Spinal cord (tissue), 10 donors: ENCODE measurements around the gene EML4. TPM values are rescaled to one million over a fixed set of nuclear protein-coding genes. Genes with fewer than 3 reads are reported as not detected.

Source experiments
- DNase-seq, 6 donors: peaks; one replicate each; pipeline versions ENCODE4 v3.0.0 to v3.0.0-alpha.2; 2013 to 2015; ENCODE audit warnings: low spot score in 6 of 6, low read depth in 4 of 6
- H3K27ac ChIP-seq: one replicate; pipeline ENCODE4 v1.5.1; 2013; ENCODE audit warnings: low read depth, low read length, control low read depth
- H3K27me3 ChIP-seq: one replicate; pipeline ENCODE4 v1.6.1; 2013; ENCODE audit warnings: low read length; ENCODE audit not compliant: control insufficient read depth, insufficient read depth
- H3K36me3 ChIP-seq: one replicate; pipeline ENCODE4 v1.6.1; 2013; ENCODE audit warnings: low read length; ENCODE audit not compliant: control insufficient read depth, insufficient read depth
- H3K4me1 ChIP-seq: one replicate; pipeline ENCODE4 v1.6.1; 2013; ENCODE audit warnings: low read length; ENCODE audit not compliant: control insufficient read depth, insufficient read depth
- H3K4me3 ChIP-seq: one replicate; pipeline ENCODE4 v1.5.1; 2013; ENCODE audit warnings: low read depth, low read length, control low read depth
- H3K9me3 ChIP-seq: one replicate; pipeline ENCODE4 v1.6.1; 2013; ENCODE audit warnings: low read length; ENCODE audit not compliant: control insufficient read depth, insufficient read depth
- WGBS: methylation state at CpG from one replicate; pipeline ENCODE4 v1.1.5; 2013; ENCODE audit warnings: missing lambda C conversion rate; ENCODE audit not compliant: insufficient coverage; 5-methylcytosine and 5-hydroxymethylcytosine counted together
- polyA plus RNA-seq, 2 donors: library from polyadenylated mRNA; unstranded; fragments of 120-200 nt; gene quantifications; one replicate each; pipeline ENCODE4 v1.2.1, GENCODE V29; 2013; ENCODE audit not compliant: insufficient read length in 2 of 2
- total RNA-seq, 2 donors: library from RNA; depleted of rRNA in 1 of 2; stranded (reverse); fragments of 120-200 nt in 1 of 2; fragments of >200 nt in 1 of 2; gene quantifications; one replicate each; pipeline versions ENCODE4 v1.2.3 to v1.2.4, GENCODE V29; 2013 to 2014
- donor health status: healthy.

Gene EML4
- total and polyA plus RNA-seq, 4 donors, result 31.6 to 68.8 (median 44.9) TPM

DNA sequence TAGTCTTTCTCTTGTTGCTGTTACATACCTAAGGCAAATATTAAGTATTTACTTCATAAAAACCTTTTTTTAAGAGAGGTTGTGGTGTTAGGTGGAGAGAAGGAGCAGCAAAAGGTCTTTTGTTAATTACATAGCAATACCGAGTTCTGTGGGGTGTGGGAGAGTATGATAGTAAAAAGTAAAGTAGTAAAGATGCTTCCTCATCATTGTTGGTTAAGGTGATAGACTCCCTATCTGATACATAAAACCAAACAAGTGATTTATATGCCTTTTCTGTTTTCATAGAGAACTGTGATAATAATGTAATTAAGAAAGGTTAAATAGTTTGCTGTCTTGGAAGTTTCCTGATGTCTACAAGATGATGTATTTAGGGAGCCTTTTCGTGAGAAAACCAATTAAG, 75.4 kb downstream of the EML4 start:
- Histone ChIP-seq H3K27ac (no peak overlapping the region), H3K4me1 (no peaks in the 10 kb centered on the region), H3K4me3 (no peak overlapping the region), H3K9me3 (no peaks in the 10 kb centered on the region), H3K36me3 (no peaks in the 10 kb centered on the region), H3K27me3 (no peaks in the 10 kb centered on the region)
- WGBS, result no CpG with 5 or more reads among the region's 2 CpGs
- DNase-seq, result no peak

DNA sequence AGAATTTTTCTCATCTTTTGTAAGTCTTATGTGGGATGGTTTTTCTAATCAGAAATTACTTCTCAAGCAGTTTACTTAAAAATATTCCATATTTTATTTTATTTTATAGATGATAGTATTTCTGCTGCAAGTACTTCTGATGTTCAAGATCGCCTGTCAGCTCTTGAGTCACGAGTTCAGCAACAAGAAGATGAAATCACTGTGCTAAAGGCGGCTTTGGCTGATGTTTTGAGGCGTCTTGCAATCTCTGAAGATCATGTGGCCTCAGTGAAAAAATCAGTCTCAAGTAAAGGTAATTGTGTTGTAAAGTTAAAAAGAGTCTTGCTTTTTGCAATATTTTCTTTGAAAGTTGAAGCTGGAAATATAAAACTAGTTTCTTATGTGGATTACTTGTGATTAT, 76.2 kb downstream of the EML4 start:
- Histone ChIP-seq H3K27me3 (no peaks in the 10 kb centered on the region), H3K4me3 (no peak overlapping the region), H3K9me3 (no peaks in the 10 kb centered on the region), H3K36me3 (no peaks in the 10 kb centered on the region), H3K4me1 (no peaks in the 10 kb centered on the region), H3K27ac (no peak overlapping the region)
- DNase-seq, result no peak
- 95% methylated on average over 4 of the region's 4 CpGs for WGBS

DNA sequence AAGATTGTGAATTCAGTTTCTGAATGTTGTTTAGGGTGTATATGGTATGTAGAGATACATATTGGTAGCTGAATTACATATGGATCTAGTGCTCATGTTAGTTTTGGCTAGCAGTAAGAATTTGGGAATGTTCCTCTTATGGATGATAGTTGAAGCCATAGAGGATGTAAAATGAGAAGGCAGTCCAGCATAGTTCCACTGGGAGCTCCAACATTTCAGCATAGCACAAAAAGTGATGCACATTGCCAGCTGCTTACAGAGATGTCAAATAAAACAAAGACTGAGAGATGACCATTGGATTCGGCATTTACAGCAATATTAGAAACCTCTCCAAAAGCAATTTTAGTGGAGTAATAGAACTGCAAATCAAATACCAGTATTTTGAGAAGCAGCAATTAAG, 77.4 kb downstream of the EML4 start:
- Histone ChIP-seq H3K27ac (no peak overlapping the region), H3K9me3 (no peaks in the 10 kb centered on the region), H3K36me3 (no peaks in the 10 kb centered on the region), H3K27me3 (no peaks in the 10 kb centered on the region), H3K4me3 (no peak overlapping the region), H3K4me1 (no peaks in the 10 kb centered on the region)
- no CpG with 5 or more reads among the region's 1 CpG for WGBS
- DNase-seq, result no peak

DNA sequence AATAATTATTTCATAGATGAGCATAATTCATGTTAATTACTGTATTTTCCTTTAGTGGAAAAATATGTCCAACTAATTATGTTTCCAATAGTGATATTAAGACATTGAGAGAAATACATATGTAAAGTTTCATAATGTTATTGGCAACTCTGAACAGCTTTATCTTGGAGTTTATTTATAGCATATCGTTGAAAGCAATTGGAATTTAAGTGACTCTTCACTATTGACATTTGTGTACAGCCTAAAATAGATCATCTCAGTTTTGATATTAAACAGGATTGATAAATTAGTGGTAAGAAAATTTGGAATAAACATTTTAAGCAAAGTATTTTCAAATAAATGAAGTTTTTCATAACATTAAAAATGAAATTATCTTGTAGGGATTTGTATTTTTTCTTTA, 79.7 kb downstream of the EML4 start:
- Histone ChIP-seq H3K4me3 (no peak overlapping the region), H3K27ac (no peak overlapping the region), H3K9me3 (no peaks in the 10 kb centered on the region), H3K27me3 (no peaks in the 10 kb centered on the region), H3K36me3 (no peaks in the 10 kb centered on the region), H3K4me1 (no peaks in the 10 kb centered on the region)
- no CpG with 5 or more reads among the region's 1 CpG for WGBS
- no peak for DNase-seq

DNA sequence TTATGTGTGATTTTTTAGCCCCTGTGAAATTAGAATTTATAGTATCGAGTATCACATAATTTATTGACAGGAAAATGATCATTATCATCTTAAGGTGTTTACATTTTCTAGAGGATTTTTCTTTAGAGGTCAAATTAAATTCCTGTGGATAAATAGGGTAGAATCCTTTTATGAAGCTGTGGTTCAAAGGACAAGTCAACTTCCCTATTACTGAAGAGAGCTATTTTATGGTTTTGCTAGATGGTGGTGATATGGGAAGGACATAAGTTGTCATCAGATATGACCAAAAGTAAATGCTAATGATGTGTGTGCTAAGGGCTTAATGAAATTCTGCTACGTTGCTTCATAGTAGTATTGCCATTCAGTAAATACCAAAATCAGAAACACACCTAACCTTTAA, 80.1 kb downstream of the EML4 start:
- Histone ChIP-seq H3K27ac (no peak overlapping the region), H3K36me3 (no peaks in the 10 kb centered on the region), H3K4me1 (no peaks in the 10 kb centered on the region), H3K27me3 (no peaks in the 10 kb centered on the region), H3K4me3 (no peak overlapping the region), H3K9me3 (no peaks in the 10 kb centered on the region)
- no CpG with 5 or more reads among the region's 2 CpGs for whole genome bisulfite sequencing
- DNase-seq, result no peak

DNA sequence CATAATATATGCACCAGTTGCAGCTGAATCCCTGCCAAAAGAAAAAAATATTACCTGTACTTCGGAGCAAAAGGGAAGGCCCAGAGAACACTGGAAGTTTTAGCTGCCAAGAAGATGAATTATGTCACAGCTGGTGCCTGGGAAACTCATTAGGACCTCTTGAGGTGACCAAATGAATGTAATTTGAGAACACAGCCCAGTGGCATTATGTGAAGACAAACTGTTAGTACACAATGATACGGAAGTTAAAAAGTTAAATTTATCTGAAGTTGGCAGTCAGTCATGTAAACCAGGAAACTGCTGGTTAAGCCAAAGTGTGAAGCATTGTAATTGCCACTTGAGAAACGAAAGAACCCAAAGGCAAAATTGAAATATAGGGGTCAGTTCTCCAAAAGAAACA, 80.7 kb downstream of the EML4 start:
- no peaks in the 10 kb centered on the region for H3K4me1 ChIP-seq
- no peaks in the 10 kb centered on the region for H3K36me3 ChIP-seq
- no peak overlapping the region for H3K27ac ChIP-seq
- no peak overlapping the region for H3K4me3 ChIP-seq
- WGBS, result 9% methylated on average over 3 of the region's 3 CpGs
- H3K27me3 ChIP-seq, result no peaks in the 10 kb centered on the region
- DNase-seq, result peak in 2 of 6 donors; percentile 9 to 45
- no peaks in the 10 kb centered on the region for H3K9me3 ChIP-seq

DNA sequence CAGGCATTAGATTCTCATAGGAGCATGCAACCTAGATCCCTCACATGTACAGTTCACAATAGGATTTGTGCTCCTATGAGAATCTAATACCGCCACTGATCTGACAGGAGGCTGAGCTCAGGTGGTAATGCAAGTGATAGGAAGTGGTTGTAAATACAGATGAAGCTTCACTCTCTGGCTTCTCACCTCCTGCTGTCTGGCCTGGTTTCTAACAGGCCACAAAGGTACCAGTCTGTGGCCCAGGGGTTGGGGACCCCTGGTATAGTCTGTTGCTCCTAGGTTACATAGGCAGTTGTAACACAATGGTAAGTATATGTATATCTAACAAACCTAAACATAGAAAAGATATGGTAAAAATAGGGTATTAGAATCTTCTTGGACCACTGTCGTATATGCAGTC, 81.8 kb downstream of the EML4 start:
- Histone ChIP-seq H3K4me3 (no peak overlapping the region), H3K4me1 (no peaks in the 10 kb centered on the region), H3K36me3 (no peaks in the 10 kb centered on the region), H3K27ac (no peak overlapping the region), H3K27me3 (no peaks in the 10 kb centered on the region), H3K9me3 (no peaks in the 10 kb centered on the region)
- WGBS, result no CpG with 5 or more reads among the region's 2 CpGs
- DNase-seq, result no peak

DNA sequence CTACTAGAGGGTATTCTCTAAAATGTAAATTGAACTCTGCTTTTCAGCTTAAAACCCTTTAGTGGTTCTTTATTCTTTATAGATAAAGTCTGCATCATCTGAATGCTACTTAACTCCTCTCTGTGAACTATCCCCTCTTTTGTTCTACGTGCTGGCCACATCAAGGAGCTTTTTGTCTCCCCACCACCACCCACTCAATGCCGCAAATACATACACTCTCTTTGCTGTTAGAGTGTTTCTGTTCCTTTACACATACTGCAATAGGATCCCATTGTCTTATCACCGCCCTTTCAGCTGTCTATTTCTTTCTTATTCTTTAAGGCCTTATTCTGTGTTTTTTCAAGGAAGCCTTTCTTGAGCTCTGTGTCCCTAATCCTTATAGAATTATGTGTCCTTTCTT, 83.3 kb downstream of the EML4 start:
- DNase-seq, result peak in 1 of 6 donors; percentile 8
- Histone ChIP-seq H3K27ac (no peak overlapping the region), H3K4me1 (no peaks in the 10 kb centered on the region), H3K9me3 (no peaks in the 10 kb centered on the region), H3K27me3 (no peaks in the 10 kb centered on the region), H3K4me3 (no peak overlapping the region), H3K36me3 (no peaks in the 10 kb centered on the region)
- WGBS, result 30% methylated on average over 2 of the region's 3 CpGs

DNA sequence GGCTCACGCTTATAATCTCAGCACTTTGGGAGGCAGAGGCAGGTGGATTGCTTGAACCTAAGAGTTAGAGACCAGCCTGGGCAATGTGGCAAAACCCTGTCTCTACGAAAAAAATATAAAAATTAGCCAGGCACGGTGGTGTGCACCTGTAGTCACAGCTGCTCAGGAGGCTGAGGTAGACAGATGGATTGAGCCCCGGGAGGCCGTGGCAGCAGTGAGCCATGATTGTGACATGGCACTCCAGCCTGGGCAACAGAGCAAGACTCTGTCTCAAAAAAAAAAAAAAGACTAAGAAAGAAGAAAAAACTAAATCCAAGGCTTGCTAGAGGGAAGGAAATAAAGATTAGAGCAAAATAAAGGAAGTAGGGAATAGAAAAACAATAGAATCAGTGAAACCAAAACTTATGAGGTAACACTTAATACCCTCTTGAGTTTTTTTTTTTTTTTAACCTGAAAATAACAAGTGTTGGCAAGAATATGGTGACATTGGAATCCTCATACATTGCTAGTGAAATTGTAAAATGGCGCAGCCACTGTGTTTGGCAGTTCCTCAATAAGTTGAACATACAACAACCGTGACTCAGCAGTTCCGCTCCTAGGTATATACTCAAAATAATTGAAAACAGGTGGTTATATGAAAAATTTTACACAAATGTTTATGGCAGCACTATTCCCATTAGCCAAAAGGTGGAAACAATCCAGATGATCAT, 85.2 kb downstream of the EML4 start:
- no peak for DNase-seq

DNA sequence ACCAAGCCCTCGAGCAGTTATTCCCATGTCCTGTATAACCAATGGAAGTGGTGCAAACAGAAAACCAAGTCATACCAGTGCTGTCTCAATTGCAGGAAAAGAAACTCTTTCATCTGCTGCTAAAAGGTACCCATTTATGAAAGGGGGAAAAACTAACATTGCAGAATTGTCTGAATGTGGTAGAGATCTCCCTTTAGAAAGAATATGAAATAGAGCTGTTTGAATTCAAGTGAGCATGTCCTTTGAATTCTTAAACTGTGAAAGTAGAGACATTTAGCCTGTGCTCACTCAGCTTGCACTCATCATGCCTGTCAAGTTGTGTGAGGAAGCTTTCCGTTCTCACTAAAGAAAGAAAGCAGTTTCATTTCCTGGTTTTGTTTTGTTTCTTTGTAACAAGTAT, 87.4 kb downstream of the EML4 start:
- Histone ChIP-seq H3K9me3 (no peaks in the 10 kb centered on the region), H3K27me3 (no peaks in the 10 kb centered on the region), H3K4me1 (no peaks in the 10 kb centered on the region), H3K36me3 (peaks cover 3% of the 10 kb centered on the region), H3K27ac (no peak overlapping the region), H3K4me3 (no peak overlapping the region)
- no CpG with 5 or more reads among the region's 2 CpGs for WGBS
- no peak for DNase-seq

More for the DNA sequence above, 85.2 kb downstream of the EML4 start:
- Histone ChIP-seq H3K27ac (no peak overlapping the region), H3K27me3 (no peaks in the 10 kb centered on the region), H3K4me3 (no peak overlapping the region), H3K4me1 (no peaks in the 10 kb centered on the region), H3K9me3 (no peaks in the 10 kb centered on the region), H3K36me3 (peaks cover 3% of the 10 kb centered on the region)
- 98% methylated on average over 5 of the region's 8 CpGs for WGBS
